Measurements from ENCODE around the gene PSMD8.
"Not testable (repeated sequence)": the region's sequence is repeated elsewhere in the genome, so short reads cannot be mapped to it uniquely, and the experiment has no call there.

The PSMD8 gene

GRCh38 chr19:38387550-38388348, 13.4 kb downstream of the PSMD8 start, which contains the start of gene GGN:
Gene GGN, minus strand, starts transcription at chr19:38388034. Its CDS starts 773 bp downstream, at chr19:38387261.
- peak; percentile 67 to 89 (median 75) for DNase-seq

DNA sequence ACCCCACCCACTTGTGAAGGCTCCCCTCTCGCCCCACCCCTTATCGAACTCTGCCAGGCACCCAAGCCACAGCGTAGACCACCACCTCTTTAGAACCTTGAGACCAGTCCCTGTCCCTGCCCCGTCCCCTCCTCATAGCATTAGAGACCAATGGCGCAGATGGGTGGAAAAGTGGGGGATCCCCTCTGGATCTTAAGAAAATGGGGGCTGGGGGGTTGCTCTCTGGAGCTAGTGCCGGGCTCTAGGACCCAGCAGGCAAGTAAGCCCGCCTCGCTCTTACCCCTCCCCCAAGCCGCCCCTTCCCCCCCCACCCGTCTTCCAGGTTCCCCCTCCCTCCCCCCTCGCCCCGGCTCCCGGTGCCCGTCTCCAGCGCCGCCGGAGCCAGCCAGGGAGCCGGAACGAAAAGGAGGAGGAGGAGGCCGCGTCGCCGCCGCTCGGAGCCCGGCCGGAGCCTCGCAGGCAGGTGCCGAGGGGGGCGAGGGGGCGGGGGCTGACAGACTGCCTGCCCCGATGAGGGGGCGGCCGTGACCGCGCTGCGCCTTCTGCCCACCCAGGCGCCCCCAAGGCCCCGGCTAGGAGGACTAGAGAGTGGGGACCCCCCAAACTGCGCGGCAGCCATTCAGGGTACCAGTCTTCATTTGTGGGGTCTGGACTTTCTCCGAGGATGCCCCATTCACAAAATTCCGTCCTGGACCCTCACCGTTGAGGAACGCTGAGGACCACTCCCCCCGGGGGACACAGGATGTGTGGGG, 14.2 kb downstream of the PSMD8 start, which contains the start of gene SPRED3:
SPRED3 (plus strand) TSS at position 349 of the 752 bp plus-strand sequence. CDS start 1,606 bp downstream, outside the sequence.
- DNase-seq, result no peak

DNA sequence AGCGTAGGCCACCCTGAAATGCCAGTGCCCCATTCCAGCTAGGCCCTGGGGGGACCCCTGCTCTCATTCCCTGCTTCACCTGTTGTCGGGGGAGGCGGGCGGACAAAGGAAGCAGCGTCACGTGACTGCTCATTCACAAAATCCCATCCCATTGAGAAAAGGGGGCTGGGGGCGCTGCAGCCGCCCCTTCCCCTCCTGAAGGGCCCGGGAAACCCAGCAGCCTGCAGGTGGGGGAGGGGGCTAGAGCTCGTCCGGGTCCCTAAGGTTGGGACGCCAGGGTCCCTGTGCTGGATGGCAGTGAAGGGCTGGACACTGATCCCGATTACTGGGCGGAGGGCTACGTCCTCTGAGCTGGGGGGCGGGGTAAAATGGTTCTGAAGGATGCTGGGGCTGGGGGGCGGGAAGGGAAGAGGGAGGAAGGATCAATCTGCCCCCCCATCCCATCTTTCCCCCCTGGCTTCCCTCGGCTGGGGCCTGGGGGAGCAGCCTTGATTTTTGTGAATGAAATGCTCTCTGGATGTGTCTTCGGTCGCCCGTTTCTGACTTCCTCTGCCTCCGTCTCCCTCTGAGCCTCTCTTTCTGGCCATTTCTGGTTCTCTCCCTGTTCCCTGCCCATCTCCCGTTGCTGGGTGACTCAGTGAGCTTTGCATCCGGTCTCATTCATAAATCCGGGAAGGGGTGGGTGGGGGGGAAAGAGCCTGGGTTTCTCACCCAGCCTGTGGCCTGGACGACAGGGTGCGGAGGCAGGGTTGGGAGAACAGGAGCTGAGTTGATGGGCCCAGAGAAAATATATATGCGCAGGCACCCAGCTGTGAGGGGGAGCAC, 14.9 kb downstream of the PSMD8 start:
- no peak for DNase-seq

DNA sequence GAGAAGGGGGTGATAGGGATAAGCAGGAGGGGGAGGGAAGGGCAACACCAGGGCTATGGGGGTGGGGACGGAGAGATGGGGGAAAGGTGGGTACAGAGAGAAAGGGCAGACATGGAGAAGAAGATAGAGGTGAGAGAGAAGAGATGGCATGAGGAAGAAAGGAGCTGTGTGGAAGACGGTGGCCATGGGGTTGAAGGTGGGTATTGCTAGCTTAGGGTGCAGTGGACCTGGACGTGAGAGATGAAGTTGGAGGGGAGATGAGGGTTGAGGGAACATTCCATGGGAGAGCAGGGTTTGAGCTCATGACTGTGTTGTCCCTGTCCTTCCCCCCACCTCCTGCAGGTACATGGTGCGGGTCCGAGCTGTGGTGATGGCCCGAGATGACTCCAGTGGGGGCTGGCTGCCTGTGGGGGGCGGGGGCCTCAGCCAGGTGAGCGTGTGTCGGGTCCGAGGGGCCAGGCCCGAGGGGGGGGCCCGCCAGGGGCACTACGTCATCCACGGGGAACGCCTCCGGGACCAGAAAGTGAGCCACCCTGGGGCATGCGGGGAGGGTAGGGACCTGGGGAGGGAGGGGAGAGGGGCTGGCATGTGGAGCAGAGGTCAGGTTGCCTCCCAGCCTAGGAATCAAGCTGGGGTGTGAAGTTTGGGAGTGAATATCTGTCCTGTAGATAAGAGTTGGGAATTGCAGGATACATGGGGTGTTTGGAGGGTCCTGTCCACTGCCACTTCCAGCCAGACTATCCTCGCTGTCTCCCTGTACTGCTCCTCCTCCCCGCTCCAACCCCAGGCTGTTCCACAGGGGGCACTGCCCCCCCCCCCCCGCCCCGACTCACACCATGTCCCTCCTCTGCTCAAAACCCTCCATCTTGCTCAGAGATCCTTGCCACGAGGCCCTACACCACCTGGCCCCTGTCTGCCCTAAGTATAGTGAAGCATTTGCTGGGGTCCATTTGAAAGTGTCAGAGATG, 15.9 kb downstream of the PSMD8 start:
- no peak for DNase-seq

DNA sequence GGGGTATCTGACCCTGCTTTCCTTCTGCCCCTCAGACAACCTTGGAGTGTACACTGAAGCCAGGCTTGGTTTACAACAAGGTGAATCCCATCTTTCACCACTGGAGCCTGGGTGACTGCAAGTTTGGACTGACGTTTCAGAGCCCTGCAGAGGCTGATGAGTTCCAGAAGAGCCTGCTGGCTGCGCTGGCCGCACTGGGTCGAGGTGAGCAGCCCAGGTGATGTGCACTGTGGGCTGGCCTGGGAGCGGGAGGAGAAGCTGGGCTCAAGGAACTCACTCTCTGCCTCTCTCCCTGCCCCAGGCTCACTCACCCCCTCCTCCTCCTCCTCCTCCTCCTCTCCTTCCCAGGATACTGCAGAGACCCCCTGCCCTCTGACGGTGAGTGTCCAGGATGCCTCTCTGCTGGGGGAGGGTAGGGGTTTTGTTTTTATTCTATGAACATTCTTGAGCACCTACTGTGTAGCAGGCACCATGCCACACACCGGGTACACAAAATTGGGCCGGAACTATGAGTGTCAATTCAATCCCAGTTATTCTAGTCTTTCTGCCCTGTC, 17.6 kb downstream of the PSMD8 start:
- no peak for DNase-seq

GRCh38 chr19:38392707-38393308, 18.4 kb downstream of the PSMD8 start:
- DNase-seq, result no peak

DNA sequence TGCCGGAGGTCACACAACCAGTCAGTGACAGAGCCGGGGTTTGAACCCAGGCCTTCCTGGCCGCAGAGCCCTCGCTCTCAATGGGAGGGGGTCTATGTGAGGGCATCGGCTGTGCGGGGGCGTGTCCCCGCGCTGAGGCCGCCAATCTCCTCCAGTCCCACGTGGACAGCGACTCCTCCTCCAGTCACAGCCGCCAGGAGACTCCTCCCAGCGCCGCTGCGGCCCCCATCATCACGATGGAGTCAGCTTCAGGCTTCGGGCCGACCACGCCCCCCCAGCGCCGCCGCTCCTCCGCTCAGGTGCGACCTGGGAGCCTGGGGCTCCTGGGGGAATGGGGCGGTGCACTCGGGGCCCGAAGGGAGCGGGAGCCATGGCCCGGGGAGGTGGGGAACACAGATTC, 20.1 kb downstream of the PSMD8 start:
- peak in 4 of 5 experiments; percentile 24 to 92 (median 56) for DNase-seq

GRCh38 chr19:38395381-38396114, 21.2 kb downstream of the PSMD8 start:
- peak in 1 of 5 experiments; percentile 87 for DNase-seq

DNA sequence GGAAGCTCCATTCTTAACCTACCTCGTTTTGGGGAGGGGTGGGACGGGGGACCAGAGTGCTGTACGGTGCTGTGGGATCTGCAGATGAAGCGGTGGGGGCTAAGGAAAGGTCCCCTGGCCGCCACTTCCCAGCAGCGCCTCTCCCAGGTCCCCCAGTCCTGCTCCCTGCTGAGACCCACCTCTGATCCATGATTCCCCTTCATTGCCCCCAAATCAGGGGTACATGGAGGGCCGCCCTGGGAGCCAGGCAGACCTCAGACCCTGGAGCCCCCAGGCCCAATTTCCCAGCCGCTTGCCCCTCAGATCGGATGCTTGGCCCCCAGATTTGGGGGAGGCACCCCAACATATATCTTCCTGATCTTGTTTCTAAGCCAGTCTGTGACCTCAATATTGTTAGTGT, 24.7 kb downstream of the PSMD8 start:
- no peak for DNase-seq

DNA sequence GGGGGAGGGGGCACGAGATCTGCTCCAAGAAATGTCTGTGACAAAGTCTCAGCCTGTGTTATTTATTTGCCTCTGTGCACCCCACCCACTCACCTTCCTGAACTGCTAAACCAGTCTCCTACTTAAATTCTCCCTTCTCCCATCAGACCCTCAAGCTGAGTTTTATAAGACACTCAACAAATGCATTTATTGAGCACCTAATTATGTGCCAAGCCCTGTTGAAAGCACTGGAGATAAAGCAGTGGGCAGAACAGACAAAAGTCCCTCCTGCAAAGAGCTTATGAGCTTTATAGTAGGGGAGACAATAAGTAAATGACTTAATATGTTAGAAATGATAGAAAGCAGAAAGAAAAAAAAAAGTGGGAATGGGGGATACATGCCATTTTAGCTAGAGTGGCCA, 25.2 kb downstream of the PSMD8 start:
- no peak for DNase-seq

DNA sequence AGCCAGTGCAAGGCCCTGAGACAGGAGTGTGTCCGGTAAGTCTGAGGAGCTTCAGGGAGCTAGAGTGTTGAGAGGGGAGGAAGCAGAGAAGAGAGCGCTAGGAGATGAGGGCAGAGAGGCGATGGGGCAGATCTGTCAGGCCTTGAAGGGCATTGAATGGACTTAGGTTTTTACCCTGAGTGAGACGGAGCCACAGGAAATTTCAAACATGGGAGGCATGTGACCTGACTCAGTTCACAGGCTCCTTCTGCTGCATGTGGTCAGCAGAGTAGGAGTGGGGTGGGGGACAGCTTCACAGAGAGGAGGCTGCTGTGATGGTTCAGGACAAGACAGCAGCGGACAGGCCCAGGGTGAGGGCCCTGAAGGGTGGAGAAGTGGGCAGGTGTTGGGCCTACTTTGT, 26.0 kb downstream of the PSMD8 start:
- no peak for DNase-seq

GRCh38 chr19:38401148-38401547, 26.8 kb downstream of the PSMD8 start:
- DNase-seq, result no peak

DNA sequence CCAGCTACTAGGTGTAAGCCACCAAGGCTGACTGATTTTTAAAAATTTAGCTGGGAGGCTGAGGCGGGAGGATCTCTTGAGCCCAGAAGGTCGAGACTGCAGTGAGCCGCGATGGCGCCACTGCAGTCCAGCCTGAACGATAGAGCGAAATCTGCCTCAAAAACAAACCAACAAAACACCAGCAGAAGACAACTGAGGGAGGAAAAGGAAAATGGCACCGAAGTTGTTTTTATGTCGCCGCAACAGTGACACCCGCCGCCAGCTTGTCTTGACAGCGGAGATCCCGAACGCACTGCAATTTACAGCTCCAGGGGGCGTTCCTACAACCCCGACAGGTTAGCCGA, 28.2 kb downstream of the PSMD8 start:
- no peak for DNase-seq

- DNase-seq, result peak; percentile 95 to 99 (median 97)
Observed at GRCh38 chr19:38402967-38403674, 28.8 kb downstream of the PSMD8 start, which contains the start of gene FAM98C. Gene FAM98C, plus strand, starts transcription at chr19:38403093. Its CDS starts 61 bp downstream, at chr19:38403154.

DNA sequence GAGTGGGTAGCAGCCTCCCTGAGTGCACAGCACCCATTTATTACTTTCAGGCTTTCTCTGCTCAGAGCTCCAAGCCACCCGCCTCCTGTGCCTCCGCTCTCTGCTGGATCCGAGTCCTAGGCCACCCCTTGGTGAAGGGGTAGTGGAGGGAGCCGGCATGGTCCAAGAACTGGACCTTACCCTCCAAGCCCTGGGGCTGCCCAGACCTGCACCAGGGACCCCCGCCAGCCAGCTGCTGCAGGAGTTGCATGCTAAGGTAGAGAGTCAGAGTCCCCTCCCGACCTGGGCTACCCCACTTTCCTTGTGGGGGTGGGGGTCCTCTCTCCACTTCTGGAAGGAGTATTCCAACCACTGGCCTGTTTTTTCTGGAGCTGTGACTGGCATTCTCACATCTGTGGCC, 30.5 kb downstream of the PSMD8 start:
- no peak for DNase-seq

- DNase-seq, result no peak
Observed at GRCh38 chr19:38405276-38405675, 30.9 kb downstream of the PSMD8 start.

DNA sequence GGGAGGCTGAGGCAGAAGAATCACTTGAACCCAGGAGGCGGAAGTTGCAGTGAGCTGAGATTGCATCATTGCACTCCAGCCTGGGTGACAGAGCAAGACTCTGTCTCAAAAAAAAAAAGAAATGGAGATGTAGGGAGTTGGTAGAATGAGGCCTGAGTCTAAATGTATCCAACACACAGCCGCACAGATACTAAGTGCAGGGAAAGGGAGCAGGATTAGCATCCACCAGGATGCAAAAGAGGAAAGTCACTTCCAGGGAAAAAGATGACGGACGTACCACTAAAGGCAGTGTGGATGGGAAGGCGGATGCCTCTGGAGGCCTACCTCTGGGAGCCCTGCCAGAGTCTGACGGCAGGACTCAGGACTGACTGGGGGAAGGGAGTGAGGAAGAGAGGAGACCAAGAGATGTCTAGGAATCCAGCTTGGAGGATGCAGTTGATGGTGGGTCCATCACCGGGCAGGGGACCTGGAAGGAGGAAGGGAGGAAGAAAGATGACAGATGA, 35.3 kb downstream of the PSMD8 start:
- no peak for DNase-seq

DNA sequence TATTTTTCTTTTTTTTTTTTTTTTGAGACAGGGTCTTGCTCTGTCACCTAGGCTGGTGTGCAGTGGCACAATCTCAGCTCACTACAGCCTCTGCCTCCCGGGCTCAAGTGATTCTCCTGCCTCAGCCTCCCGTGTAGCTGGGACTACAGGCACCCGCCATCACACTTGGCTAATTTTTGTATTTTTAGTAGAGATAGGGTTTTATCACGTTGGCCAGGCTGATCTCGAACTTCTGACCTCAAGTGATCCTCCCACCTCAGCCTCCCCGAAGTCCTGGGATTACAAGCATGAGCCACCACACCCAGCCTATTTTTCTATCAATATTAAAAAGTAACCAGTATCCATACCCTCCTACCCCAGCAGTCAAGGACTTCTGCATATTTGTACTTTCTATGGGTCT, 36.0 kb downstream of the PSMD8 start:
- not testable (repeated sequence) for DNase-seq

DNA sequence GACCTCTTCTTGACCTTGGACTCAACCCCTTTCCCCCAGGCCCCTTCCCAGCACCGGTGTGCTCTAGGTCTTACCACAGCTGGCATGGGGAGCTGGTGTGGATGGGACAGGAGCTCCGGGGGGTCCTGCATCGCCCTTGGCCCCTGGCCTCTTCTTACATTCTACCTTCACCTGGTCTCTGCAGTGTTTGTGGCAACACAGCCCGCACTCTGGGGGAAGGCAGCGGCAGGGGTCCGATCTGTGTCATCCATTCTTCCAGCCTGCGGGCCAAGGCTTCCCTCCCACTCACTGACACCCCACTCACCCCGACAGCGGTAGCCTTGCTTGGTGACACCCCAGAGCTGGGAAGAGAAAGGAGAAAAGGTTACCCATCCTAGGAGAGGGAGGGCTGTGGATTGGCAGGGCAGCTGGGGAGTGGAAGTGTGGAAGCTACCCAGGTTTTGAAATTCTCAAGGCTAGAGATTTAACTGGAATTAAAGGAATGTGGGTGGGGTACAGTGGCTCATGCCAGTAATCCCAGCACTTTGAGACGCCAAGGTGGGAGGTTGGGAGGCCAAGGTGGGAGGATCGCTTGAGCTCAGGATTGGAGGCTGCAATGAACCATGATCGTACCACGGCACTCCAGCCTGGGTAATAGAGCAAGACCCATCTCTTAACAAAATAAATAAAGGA, 36.8 kb downstream of the PSMD8 start:
- DNase-seq, result no peak

Data from T-helper 2 cell (primary cell).